ENCODE data around the gene DUSP15.

DUSP15 gene

GRCh38 chr20:31820228-31820627 lies 50.1 kb downstream of the DUSP15 start:
- Histone ChIP-seq H3K4me3 (no peak overlapping the region), H3K27ac (peak overlapping the region in 1 of 2 donors; percentile 80), H3K4me1 (peaks cover 0 to 72% (median 44%) of the 10 kb centered on the region in 4 donors), H3K27me3 (no peaks in the 10 kb centered on the region), H3K9me3 (no peaks in the 10 kb centered on the region), H3K36me3 (no peaks in the 10 kb centered on the region)
- intact Hi-C loops (cut with DNase I; ENCODE audit: low total_unique reads): loop anchor here (5.0 to 10.0 kb wide), 3 partner anchors 135 to 212 kb away; partner anchors contain the start of gene PDRG1
- no peak for TF ChIP-seq CTCF (IDR thresholded peaks at IDR 0.05)
- peak in 1 of 2 donors; percentile 59 for DNase-seq

GRCh38 chr20:31819083-31819784 lies 51.1 kb downstream of the DUSP15 start, which contains the start of gene MYLK2:
Gene MYLK2 (plus strand): TSS chr20:31819356. CDS start chr20:31819581, 225 bp downstream.
- Histone ChIP-seq H3K4me1 (peaks cover 0 to 73% (median 46%) of the 10 kb centered on the region in 4 donors), H3K4me3 (no peak within 1 kb of the TSS), H3K27me3 (no peaks in the 10 kb centered on the region), H3K9me3 (no peaks in the 10 kb centered on the region), H3K36me3 (no peaks in the 10 kb centered on the region), H3K27ac (peak within 1 kb of the TSS; percentile 34 to 80)
- peak in 1 of 2 donors; percentile 72 for DNase-seq
- no peak for TF ChIP-seq CTCF (IDR thresholded peaks at IDR 0.05)
- intact Hi-C loops (cut with DNase I; ENCODE audit: low total_unique reads): loop anchor here (10.0 kb wide), 1 partner anchor 74 kb away; no protein-coding TSS in a partner anchor

GRCh38 chr20:31818376-31818908 lies 51.9 kb downstream of the DUSP15 start:
- Histone ChIP-seq H3K4me3 (no peak overlapping the region), H3K4me1 (peaks cover 0 to 73% (median 49%) of the 10 kb centered on the region in 4 donors), H3K27ac (peak overlapping the region; percentile 34 to 80), H3K36me3 (no peaks in the 10 kb centered on the region), H3K9me3 (no peaks in the 10 kb centered on the region), H3K27me3 (no peaks in the 10 kb centered on the region)
- intact Hi-C loops (cut with DNase I; ENCODE audit: low total_unique reads): loop anchor here (10.0 kb wide), 1 partner anchor 74 kb away; no protein-coding TSS in a partner anchor
- peak in 1 of 2 donors; percentile 64 for DNase-seq
- no peak for TF ChIP-seq CTCF (IDR thresholded peaks at IDR 0.05)

GRCh38 chr20:31817461-31817860 lies 52.9 kb downstream of the DUSP15 start:
- Histone ChIP-seq H3K27me3 (no peaks in the 10 kb centered on the region), H3K36me3 (no peaks in the 10 kb centered on the region), H3K27ac (peak overlapping the region in 1 of 2 donors; percentile 83), H3K4me3 (no peak overlapping the region), H3K9me3 (no peaks in the 10 kb centered on the region), H3K4me1 (peaks cover 0 to 74% (median 49%) of the 10 kb centered on the region in 4 donors)
- intact Hi-C loops (cut with DNase I; ENCODE audit: low total_unique reads): loop anchor here (10.0 kb wide), 1 partner anchor 73 kb away; no protein-coding TSS in a partner anchor
- peak in 1 of 2 donors; percentile 49 for DNase-seq
- no peak for TF ChIP-seq CTCF (IDR thresholded peaks at IDR 0.05)

GRCh38 chr20:31816221-31816620 lies 54.1 kb downstream of the DUSP15 start:
- intact Hi-C loops (cut with DNase I; ENCODE audit: low total_unique reads): loop anchor here (10.0 kb wide), 1 partner anchor 71 kb away; no protein-coding TSS in a partner anchor
- peak overlapping the region; percentile 83 to 87 for H3K27ac ChIP-seq
- H3K4me1 ChIP-seq: peaks cover 0 to 74% (median 54%) of the 10 kb centered on the region in 4 donors
- no peak for TF ChIP-seq CTCF (IDR thresholded peaks at IDR 0.05)
- no peak for DNase-seq
- no peak overlapping the region for H3K4me3 ChIP-seq
- H3K27me3 ChIP-seq: no peaks in the 10 kb centered on the region
- no peaks in the 10 kb centered on the region for H3K9me3 ChIP-seq
- no peaks in the 10 kb centered on the region for H3K36me3 ChIP-seq
